Activated CD8-positive, alpha-beta memory T cell treated with anti-CD3 and anti-CD28 coated beads for 48 hours (primary cell): Measurements from ENCODE around the gene CALML6.

Experiments used
- DNase-seq, 3 experiments: peaks; one replicate each; pipeline ENCODE4 v3.0.0-alpha.2; 2020; ENCODE audit warnings: low read depth in 2 of 3, low spot score in 2 of 3

The CALML6 gene

GRCh38 chr1:1964811-1965210 lies 49.8 kb downstream of the CALML6 start:
- DNase-seq, result no peak

- DNase-seq, result no peak
These were observed 50.5 kb downstream of the CALML6 start for GRCh38 chr1:1965546-1965945.

GRCh38 chr1:1966071-1966740 lies 51.1 kb downstream of the CALML6 start:
- DNase-seq, result no peak
